DOHH2 (cell line): ENCODE measurements around the gene AFG3L2.

ENCODE experiments used
- CTCF ChIP-seq: fragments of 200-600 bp; sonication (generic); IDR thresholded peaks from one replicate; pipeline ENCODE4 v1.5.1; 2014; ENCODE audit warnings: antibody characterized with exemption, mild to moderate bottlenecking, low read depth, low read length; ENCODE audit not compliant: poor library complexity, severe bottlenecking
- EZH2phosphoT487 ChIP-seq: fragments of 200-600 bp; sonication (generic); IDR thresholded peaks from 2 replicates; pipeline ENCODE4 v1.6.1; 2017; ENCODE audit warnings: borderline replicate concordance, mild to moderate bottlenecking, antibody characterized with exemption, low read length, moderate library complexity, mixed read lengths

GRCh38 chr18:12393510-12393909 is 16.5 kb upstream of the AFG3L2 start:
- TF ChIP-seq CTCF (no peak), EZH2phosphoT487 (no peak)
